CD4-positive, alpha-beta T cell treated with Interleukin-17A for 4 hours (primary cell): ENCODE results near the gene CD47.

Experiments used
- DNase-seq: peaks from one replicate; pipeline ENCODE4 v3.0.0-alpha.2; 2020; ENCODE audit warnings: mixed read lengths

Gene CD47

DNA sequence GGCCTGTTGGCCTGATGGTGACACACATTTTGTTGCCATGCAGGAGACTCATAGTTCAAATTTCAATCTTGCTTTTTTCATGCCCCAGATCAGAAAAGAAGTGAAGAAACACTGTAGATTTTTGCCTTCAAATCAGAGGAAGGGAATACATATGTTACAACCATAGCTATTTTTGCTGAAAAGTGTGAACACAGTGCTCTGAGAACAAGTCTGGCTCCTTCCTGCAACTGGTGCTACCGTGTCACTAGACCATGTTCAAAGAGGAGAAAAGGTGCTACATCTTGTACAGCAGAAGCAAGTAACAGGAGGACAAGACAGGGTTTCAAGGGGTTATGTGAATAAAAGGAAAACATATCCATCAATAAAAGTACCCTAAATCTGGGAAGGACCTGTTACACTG is 44.6 kb downstream of the CD47 start:
- DNase-seq = no peak

DNA sequence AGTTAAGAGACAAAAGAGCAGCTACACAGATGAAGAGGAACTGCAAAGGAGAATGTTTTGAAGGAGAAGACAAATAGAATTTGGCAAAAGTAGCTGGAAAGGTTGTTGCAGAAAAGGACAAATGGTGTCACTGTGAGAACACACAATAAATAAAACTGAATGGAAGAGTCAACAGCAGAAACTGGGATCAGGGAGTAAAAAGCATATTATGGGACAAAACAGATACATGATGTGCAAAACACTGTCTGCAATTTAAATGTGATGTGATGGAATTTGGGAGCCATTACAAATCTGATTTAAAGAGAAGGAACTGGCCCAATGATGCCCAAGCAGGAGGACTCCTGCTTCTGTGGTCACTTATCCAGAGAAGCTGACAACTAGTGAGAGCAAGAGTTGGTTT is 46.1 kb downstream of the CD47 start:
- no peak for DNase-seq

DNA sequence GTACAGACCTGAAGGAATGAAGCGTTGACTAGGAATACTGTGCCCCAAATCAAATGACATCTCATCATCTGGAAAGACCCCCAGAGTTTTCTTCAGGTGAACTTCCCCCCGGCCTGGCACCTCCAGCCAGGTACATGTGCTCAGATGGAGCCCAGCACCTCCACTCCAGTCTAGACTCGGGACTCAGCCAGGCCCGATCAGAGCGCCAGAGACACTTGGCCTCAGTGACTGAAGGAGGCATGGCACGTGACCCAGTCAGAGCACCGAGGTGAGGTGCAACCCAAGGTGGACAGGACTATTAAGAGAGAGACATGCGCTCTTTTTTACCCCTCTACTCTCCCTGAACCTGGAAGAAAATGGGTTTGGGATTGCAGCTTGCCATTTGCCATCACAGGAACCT is 48.5 kb downstream of the CD47 start:
- no peak for DNase-seq

DNA sequence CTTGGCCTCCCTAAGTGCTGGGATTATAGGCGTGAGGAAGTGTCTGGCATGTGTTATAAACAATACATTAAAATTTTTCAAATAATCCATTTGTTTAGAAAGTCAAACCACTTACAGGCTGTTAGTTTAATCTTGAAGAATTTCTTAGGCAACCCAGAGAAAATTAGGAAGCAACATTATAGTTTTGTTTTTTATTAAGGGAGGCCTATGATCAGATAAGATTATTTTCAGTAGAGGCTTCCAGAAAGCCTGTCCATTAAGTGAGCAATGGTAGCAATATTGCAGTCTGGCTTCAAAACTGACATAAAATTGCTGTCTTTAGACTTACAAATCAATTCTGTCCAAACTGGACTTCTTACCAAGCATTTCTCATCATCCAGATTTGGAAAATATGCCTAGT is 49.6 kb downstream of the CD47 start:
- no peak for DNase-seq

DNA sequence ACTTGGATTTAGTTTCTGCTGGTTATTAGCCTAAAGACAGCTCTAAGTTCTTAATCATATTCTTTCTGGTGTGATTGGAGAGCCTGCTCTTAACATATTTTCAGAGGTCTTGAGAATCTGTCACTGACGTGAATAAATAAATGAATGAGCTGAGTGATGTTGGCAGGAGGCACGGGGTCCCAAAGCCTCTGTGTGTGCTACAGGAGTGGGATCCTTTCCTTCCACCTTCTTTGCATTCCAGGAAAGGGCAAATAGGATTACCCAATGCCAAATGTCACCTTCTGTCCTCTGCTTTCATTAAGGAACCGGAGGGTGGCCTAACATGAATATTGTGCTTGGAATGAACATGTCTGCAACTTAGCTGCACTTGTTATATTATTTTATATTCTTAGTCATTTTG is 53.1 kb downstream of the CD47 start:
- DNase-seq = no peak

DNA sequence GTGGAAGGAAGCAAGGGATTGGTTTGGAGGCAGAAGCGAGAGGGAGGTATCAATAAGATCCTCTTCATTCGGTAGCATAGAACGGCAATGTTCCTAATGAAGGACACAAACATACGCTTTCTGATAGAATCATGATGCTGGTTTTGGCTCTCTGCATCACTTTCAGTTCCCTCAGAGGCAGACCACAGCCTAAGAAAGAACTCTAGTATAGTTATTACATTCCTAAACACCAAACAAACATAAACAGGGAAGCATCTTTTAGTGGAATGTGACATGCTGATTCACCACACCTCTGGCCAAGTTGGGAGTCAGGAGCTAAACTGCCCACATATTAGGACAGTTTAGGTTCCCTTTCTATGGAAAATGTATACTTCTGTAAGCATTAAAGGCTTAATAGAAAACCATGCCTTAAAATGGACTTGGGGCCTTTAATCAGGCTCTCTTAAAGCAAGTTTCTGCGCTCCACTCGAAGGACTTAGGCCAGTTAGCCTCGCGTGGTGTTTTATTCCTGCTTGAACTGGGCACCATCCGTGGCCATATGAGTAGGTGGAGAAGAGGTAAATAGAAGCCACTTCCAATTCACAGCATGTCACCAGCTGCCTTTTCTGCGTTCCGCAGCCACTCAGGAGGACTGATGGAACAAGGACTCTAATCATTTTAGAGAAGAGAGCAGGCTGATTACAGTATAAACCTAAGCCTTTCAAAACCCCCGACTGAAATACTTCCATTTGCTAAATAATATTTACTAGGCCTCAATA is 53.7 kb downstream of the CD47 start:
- DNase-seq = no peak

DNA sequence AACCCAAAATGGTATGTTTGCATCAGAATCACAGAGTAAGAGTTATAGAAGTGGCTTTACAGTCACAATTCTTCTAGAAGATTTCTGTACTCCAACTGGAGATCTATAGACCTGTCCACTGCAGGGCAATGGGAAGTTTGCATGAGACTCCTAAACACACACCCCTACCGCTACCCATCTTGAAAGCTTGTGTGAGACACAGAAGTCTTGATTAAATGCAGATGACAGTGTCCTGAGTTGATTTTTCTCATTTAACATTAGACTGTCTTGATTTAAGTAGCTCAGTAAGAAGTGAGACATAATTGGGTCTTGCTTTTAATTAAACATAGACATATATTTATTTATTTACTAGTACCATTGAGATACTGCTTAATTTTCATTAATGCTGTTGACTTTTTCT is 54.4 kb downstream of the CD47 start:
- DNase-seq = no peak

DNA sequence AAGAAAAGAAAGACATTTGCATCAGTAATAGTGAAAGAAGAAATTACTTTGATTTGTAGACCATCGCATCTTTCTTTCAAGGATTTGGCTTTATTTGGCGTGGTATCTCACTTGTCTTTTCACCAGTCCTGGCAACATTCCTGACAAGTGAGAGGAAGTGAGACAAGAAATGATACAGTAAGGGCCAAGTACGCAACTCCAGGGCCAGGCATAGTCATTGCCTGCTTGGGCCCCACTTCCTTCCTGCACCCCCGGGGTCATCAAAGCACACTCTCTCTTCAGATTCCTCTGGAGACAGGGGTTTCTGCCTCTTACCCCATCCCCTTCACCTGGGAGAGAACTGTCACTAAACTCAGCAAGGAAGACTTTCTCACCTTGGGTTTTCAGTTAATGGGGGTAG is 55.1 kb downstream of the CD47 start:
- no peak for DNase-seq

DNA sequence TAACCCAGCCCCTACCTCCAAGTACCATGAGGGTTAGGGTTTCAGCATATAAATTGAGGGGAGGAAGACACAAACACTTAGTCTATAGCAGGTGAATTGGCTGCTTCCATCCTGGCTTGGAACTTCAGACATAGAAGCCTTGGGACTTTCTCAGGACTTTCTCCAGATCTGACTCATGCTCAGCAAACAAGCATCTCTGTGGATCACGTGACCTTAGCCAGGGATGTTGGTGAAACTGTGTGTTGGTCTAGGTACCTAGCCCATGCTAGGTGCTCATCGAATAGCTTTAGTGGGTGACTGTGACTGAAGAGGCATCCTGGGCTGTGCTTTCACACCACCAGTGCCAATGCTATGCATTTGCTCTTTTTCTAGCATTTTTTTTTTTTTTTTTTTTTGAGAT is 58.9 kb downstream of the CD47 start:
- DNase-seq = no peak

DNA sequence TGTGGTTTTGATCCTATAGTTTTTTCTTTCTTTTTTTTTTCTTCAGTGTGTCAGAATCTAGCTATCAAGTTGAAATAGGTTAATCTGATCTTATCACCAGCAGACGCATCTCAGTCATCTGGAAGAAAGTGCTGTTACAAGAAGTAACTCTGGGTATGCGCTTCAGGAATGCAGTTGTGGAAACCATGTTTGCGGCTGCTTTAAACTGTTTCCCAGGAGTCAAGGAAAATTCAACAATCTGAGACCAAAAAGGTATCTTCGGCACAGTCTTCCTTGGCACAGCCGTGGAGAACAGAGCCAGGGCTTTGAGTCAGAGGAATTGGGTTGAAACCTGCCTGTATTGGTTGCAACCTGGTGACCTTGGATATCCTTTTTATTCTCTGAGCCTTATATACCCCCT is 59.9 kb downstream of the CD47 start:
- no peak for DNase-seq

DNA sequence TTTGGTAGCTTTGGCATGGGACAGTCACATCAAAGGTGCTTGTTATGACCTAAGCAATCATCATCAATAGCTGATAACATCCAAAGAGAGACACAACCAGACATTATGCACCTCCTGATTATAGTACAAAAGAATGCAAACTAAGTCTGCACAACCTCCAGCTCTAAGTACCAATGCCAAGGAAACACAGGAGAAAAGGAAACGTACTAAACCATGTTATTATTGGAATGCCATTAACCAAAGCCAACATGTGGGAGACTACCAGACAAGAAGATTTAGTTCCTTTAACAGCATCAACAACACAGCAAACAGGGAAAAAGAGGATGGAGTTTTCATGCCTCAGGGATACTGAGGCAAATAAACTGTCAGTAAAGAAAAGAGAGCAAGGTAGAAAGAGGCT is 61.4 kb downstream of the CD47 start:
- DNase-seq = no peak

DNA sequence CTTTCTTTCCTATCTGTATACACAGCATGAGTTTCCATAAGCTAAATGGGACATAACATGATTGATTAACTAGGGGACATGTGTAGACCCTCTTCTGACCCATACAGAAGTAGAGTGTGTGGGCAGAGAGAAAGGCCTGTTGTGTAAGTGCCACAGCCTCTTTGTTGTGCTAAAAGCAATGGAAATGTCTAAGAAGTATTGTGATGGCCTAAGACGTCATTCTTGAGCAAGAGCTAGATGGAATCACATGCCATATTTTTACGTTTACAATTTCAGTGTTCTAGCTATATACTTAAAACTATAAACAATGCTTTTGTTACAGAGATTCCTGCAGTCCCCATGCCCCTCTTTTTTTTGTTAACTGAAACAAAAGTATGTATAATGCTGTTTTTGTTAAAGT is 61.9 kb downstream of the CD47 start:
- DNase-seq = no peak

DNA sequence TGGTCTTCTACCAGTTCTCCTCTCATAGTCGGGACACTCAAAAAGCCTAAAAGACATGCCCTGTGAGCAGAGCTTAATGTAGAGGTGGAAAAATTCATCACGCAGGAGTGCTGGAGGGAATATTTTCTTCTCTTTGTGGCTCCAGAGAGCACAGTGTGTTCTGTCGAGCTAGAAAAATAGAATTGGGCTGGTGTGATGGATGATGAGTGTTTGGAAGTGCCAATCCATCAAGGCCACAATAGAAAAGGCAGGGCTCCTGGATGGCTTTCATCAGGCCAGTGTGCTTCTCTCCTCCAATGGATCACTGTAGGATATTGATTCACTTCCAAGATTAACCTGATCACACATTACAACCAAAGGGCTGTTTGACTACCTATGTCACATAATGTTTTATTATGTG is 65.7 kb downstream of the CD47 start:
- no peak for DNase-seq

DNA sequence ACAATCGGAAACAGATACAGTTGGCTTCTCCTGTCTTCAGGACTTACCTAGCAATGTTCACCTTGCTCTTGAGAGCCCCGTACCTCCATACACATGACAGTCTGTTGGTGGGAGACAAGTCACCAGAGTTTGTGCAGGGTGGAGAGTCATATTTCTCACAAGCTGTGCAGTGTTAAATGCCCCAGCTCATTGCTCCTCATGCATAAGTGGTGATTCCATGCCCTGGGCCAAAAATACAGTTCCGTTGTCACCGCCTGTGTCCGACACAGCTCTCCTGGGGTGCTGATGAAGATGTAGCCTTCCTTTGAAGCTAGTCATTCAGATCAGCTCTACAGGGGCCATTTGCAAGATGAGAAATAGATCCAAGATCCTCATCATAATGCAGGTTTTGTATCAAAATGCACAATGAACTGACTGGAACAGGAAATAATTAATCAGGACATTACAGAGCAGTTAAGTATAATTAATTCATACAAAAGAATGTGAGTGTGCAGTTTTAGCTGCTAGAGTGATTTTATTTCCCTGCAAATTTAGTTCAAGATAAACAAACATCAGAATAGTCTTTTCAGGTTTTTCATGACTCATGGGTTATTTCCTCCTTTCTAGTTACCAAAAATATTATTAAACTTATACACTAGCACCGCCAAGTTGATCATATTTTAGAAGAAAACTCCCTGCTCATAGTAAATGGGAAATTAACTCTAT is 66.5 kb downstream of the CD47 start:
- DNase-seq = no peak

DNA sequence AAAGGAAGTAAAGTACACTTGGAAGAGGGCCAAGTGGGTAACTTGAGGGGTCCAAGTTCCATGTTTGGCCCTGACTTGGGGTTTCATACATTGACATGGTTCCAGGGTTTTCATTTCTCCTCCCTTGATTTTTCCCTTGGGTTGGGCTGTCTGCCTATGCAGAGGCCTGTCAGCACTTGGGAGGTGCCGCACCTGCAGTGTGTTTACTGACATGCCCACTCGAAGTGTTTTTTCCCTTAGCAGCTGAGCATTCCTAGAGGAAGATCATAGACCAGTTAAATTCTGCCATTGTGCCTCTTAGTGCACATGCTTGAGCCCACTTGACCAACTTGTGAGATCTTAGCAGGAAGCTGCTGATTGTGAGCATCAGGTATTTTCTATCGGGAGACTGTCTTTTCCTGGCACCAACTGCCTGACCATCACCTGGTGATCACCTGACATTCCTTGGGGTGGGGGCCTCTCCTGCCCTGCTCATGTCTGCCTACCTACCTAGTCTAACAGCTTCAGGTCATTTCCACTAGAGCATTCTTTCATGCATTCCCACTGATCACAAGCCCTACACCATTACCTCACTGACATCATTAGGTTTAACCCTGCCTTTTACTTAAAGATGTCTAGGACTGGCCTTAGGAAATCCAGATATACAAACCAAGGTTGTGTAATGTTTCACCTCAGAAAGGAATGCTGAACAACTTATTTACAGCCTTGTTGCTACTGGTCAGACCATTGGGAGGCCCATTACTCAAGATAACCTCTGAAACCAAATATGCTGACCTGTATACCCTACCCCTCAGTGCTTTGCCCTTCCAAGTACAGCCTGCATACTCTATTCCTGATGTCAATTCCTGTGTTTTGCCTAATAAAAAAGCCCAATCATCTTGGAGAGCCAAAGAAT is 68.3 kb downstream of the CD47 start:
- no peak for DNase-seq

DNA sequence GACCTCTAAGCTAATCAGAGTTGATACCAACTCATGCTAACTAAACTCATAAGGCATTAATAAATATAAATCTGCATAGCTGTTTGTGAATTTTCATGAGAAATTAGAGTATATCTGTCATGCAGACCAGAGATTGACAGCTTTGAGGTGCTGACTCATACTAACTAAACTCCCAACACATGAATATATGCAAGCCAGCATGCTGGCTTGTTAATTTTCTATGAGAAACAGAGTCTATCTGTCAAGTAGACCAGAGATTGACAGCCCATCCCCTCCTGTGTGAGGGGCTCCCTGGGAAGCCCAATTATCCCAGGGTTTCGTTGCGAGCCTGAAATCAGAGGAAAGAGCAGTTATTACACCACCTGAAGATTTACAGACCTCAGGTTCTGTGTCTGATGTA is 69.3 kb downstream of the CD47 start:
- no peak for DNase-seq

DNA sequence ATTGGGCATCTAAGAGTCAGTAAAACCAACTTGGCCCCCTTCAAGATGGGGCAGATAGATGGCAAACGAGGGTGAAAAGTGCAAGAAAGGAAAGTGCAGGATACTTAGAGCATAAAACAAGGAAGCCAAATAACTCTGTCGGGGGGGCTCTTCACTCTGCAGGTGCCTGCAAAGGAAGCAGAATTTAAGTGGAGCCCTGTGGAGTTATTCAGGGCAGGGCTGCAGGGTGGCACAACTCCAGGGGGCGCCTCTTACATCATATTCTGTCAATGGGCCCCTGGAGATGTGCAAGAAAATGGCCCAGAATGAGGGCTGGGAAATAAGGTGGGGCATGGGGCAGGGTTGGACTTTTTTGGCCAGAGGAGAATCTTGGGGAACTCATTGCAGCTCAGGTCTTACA is 69.7 kb downstream of the CD47 start:
- no peak for DNase-seq

DNA sequence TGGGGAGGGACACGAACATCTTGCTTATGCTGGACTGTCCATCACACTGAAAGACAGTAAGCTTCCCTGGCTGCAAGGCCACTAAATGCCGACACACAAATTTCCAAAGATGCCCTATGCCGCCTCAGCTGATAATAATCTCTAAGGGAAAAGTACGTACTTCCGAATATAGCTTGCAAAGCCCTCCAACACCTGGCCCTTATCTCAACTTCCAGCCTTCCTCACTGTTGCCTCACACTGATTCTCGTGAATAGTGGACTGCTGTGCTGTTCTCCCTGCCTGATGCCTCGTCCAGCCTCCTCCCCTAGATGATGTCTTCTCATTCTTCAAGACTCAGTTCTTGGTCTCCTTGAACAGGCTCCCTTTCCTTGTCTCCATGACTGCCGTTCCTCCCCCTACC is 72.3 kb downstream of the CD47 start:
- DNase-seq = no peak

DNA sequence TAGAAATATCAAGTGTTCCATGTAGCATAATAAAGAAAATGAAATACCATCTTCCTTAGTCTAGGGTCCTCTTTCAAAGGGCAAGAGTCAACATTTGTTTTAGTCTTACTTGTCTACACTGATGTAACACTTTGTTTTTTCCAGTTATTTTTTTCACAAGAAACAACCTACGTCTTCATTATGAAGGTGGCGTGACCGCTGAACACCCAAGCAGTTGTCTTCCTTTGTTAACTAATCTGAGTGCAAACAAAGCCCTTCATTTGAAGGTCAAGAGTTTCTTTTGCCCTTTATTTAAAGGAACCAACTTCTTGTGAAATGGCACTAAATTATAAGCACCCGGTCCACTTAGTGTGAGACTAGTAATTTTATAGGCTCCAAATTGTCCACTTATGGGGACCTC is 73.2 kb downstream of the CD47 start:
- DNase-seq = no peak

DNA sequence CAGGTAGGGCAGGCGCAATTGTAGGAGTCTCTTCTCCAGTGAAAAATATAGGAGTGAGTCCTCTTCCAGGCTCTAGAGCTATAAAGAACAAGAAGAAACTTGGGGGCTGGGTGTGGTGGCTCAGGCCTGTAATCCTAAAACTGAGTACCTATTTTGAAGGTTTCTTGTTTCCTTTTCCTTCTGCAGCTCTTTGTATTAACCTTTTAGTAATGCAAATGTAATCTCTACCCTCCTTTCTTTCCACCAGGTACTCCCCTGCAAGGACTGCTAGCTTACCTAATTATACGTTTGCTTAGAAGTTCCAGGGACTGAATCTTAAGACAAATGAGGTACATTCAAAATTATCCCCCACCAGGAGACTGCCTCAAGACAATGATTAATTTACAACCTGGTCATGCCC is 75.9 kb downstream of the CD47 start:
- no peak for DNase-seq

DNA sequence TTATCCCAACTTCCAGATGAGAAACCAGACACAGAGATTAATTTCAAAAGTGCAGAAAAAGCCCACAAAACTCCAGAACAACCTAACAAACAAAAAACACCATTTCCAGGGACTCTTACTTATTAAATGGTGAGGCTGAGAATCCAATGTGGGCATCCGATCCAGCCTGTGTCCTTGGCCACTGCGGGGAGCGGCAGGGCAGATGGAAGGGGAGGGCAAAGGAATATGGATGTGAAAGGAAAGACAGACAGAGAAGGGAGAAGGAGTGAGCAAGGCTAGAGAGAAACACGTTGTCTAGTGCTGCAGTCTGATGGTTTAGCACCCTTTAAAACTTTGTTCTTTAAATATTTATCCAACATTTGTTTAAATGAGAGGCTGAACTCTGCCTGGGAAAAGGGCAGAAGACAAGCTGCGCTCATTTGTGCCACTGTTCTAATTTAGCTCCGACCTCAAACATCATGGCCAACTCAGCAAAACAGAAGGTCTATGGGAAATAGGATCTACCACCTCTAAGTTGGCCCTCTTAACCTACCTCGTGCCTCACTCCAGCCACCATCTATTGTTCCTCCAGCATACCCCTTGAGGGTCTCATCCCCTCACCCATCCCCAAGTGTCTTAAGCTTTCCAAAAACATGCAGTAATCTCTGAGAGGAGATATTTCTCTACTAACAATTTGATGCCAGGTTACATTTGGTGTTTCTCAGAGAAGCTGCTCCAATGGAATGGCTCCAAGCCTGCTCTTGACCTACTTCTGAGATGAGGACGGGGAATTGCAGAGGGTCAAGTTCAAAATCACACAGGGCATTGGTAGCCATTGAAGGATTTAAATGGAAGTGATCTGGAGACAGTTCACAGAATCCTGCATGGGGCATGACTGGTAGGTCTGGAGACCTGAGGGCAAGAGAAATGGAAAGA is 77.4 kb downstream of the CD47 start:
- no peak for DNase-seq

DNA sequence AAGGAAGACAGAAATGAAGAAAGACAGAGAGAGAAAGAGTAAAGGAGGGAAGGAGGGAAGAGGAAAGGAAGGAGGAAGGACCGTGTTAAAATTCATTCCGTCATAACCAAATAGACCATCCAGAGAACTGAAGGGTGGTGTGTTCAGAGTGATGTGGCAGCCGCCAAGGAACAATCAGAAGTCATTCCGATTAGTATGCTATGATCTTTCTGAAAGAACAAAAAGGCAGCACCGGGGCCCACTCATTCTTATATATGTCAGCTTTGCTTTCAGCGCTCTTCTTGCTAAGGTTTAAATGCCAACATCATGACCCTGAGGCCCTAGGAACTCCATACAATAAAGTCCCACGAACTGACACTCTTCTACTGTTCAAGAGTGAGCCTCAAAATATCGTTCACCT is 78.5 kb downstream of the CD47 start:
- no peak for DNase-seq

DNA sequence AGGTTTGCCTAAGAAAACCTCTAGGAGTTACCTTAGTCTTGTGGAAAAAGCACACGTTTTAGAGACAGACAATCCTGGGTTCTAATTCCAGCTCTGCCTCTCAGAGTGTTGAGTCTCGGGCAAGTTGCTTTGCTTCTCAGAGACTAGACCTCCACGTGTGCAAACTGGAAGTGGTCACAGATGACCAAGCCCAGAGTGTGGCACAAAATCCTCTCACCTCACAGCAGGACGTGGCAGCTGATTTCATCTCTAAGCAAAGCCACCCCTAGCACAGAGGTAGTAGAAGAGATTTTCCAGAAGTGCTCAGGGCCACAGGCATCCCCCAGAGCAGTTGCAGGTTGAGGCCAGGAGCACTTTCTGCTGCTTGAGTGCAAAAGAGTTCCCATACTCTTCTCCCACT is 79.2 kb downstream of the CD47 start:
- no peak for DNase-seq
